Keratinocyte (primary cell): ENCODE data around the gene CIT. TPM values are rescaled to one million over a fixed set of nuclear protein-coding genes. Genes with fewer than 3 reads are reported as not detected.

ENCODE experiments used
- DNase-seq: peaks from one replicate; pipeline ENCODE4 v3.0.0-alpha.2; 2011; ENCODE audit warnings: low read depth, missing footprints, low spot score
- FAIRE-seq: peaks from 2 replicates; lab custom pipeline; 2011; peaks lifted over from hg19 to GRCh38; lab: Jason Lieb, UNC
- H2AFZ ChIP-seq: 2 replicates; pipeline ENCODE4 v1.6.0; 2012; ENCODE audit warnings: low read length, control low read depth, inconsistent platforms; ENCODE audit not compliant: control insufficient read depth
- H3K27ac ChIP-seq: 2 replicates; pipeline ENCODE4 v1.5.1; 2011; ENCODE audit warnings: low read length; ENCODE audit not compliant: control insufficient read depth, insufficient read depth
- H3K27me3 ChIP-seq: 3 replicates; pipeline ENCODE4 v1.6.0; 2011; ENCODE audit warnings: low read length; ENCODE audit not compliant: control insufficient read depth, insufficient read depth; ENCODE audit errors: extremely low read depth
- H3K36me3 ChIP-seq, 2 experiments: 2 replicates in 1 of 2; 3 replicates in 1 of 2; pipeline ENCODE4 v1.5.1; 2011; ENCODE audit warnings: low read length in 2 of 2, mild to moderate bottlenecking in 1 of 2; ENCODE audit not compliant: control insufficient read depth in 2 of 2, insufficient read depth in 2 of 2; ENCODE audit errors: extremely low read depth in 1 of 2
- H3K4me1 ChIP-seq: 3 replicates; pipeline ENCODE4 v1.5.1; 2011; ENCODE audit warnings: low read length; ENCODE audit not compliant: control insufficient read depth, insufficient read depth; ENCODE audit errors: extremely low read depth
- H3K4me2 ChIP-seq: 3 replicates; pipeline ENCODE4 v1.6.0; 2011; ENCODE audit warnings: low read depth, low read length; ENCODE audit not compliant: control insufficient read depth, insufficient read depth; ENCODE audit errors: extremely low read depth
- H3K4me3 ChIP-seq, 3 experiments: fragments of 200-600 bp in 1 of 3; sonication (generic) in 1 of 3; 2 replicates in 2 of 3; 3 replicates in 1 of 3; pipeline ENCODE4 v1.5.1; 2011 to 2016; ENCODE audit warnings: low read length in 3 of 3, mild to moderate bottlenecking in 3 of 3, control low read depth in 2 of 3, inconsistent platforms in 1 of 3, low read depth in 1 of 3, mixed read lengths in 1 of 3, mixed run types in 1 of 3, moderate library complexity in 1 of 3; ENCODE audit not compliant: control insufficient read depth in 2 of 3, insufficient read depth in 2 of 3; ENCODE audit errors: extremely low read depth in 1 of 3
- H3K79me2 ChIP-seq: 2 replicates; pipeline ENCODE4 v1.6.0; 2012; ENCODE audit warnings: low read length; ENCODE audit not compliant: control insufficient read depth, insufficient read depth
- H3K9ac ChIP-seq: 3 replicates; pipeline ENCODE4 v1.6.0; 2011; ENCODE audit warnings: low read length; ENCODE audit not compliant: control insufficient read depth, insufficient read depth; ENCODE audit errors: extremely low read depth
- H3K9me1 ChIP-seq: 3 replicates; pipeline ENCODE4 v1.6.0; 2011; ENCODE audit warnings: low read length; ENCODE audit not compliant: control insufficient read depth, insufficient read depth; ENCODE audit errors: extremely low read depth
- H3K9me3 ChIP-seq: 2 replicates; pipeline ENCODE4 v1.5.1; 2012; ENCODE audit warnings: low read depth, low read length; ENCODE audit not compliant: control insufficient read depth
- H4K20me1 ChIP-seq: 3 replicates; pipeline ENCODE4 v1.6.0; 2011; ENCODE audit warnings: low read length; ENCODE audit not compliant: control insufficient read depth, insufficient read depth; ENCODE audit errors: extremely low read depth
- CTCF ChIP-seq, 3 experiments: IDR thresholded peaks in 1 of 3; conservative IDR thresholded peaks in 1 of 3; optimal IDR thresholded peaks in 1 of 3; 2 replicates in 2 of 3; 3 replicates in 1 of 3; pipeline versions ENCODE3 to v1.5.1; 2011; ENCODE audit warnings: low read length in 3 of 3, mild to moderate bottlenecking in 3 of 3, moderate library complexity in 2 of 3, control low read depth in 1 of 3, inconsistent platforms in 1 of 3; ENCODE audit not compliant: insufficient read depth in 2 of 3; ENCODE audit errors: extremely low read depth in 1 of 3
- EZH2 ChIP-seq: IDR thresholded peaks from one replicate; pipeline ENCODE4 v1.6.1; 2012; ENCODE audit warnings: inconsistent platforms, mild to moderate bottlenecking, low read length, moderate library complexity
- dilution Hi-C: fragments of 300-500 bp; cut with MboI; formaldehyde crosslinking; loops from one replicate; pipeline ENCODE4 v1.7.0; 2020; ENCODE audit warnings: low sequenced_read_pairs; ENCODE audit not compliant: extremely low pct_ligation_motif_present
- polyA plus RNA-seq, 5 experiments: library from polyadenylated mRNA; depleted of rRNA in 3 of 5; stranded (reverse) in 3 of 5; stranded (forward) in 1 of 5; unstranded in 1 of 5; fragments of >200 nt; gene quantifications; 1 replicate in 1 of 5; 2 replicates in 3 of 5; 3 replicates in 1 of 5; pipeline versions ENCODE4 v1.2.1 to v1.2.3, GENCODE V29; 2011 to 2012; ENCODE audit warnings: missing spikeins in 2 of 5, low read depth in 1 of 5, low replicate concordance in 1 of 5

Gene CIT
- polyA plus RNA-seq, 1 donor (not counting 4 experiments of a cell fraction or from before 2014, with no cell fraction given) = 6.2 TPM

- H3K9me3 ChIP-seq = no peaks in the 10 kb centered on the region
- DNase-seq (no peak), FAIRE-seq (no peak)
- no peak overlapping the region for H3K9ac ChIP-seq
- H3K36me3 ChIP-seq = no peaks in the 10 kb centered on the region
- H3K4me1 ChIP-seq = no peaks in the 10 kb centered on the region
- H3K27me3 ChIP-seq = no peaks in the 10 kb centered on the region
- dilution Hi-C loops = no loop called here
- H3K4me3 ChIP-seq = no peak overlapping the region
- H3K27ac ChIP-seq = no peak overlapping the region
- no peaks in the 10 kb centered on the region for H3K79me2 ChIP-seq
- no peak overlapping the region for H3K4me2 ChIP-seq
- TF ChIP-seq EZH2 (no peak), CTCF (optimal IDR thresholded peaks at IDR 0.05 in 1 of 3, IDR thresholded peaks at IDR 0.05 in 1 of 3, conservative IDR thresholded peaks at IDR 0.05 in 1 of 3; ENCODE audit: extremely low read depth in 1 of 3, insufficient read depth in 2 of 3, low read length in 3 of 3) (no peak)
- no peaks in the 10 kb centered on the region for H3K9me1 ChIP-seq
- H4K20me1 ChIP-seq = no peaks in the 10 kb centered on the region
- H2AFZ ChIP-seq = no peak overlapping the region
Measured at GRCh38 chr12:119883237-119883636, 6.1 kb upstream of the CIT start.

- Histone ChIP-seq H3K27me3 (no peaks in the 10 kb centered on the region), H3K4me1 (peaks cover 9% of the 10 kb centered on the region), H2AFZ (peak overlapping the region; percentile 96), H3K9ac (peak overlapping the region; percentile 86), H3K4me3 (peak overlapping the region; percentile 84 to 95 (median 92)), H3K36me3 (no peaks in the 10 kb centered on the region), H4K20me1 (no peaks in the 10 kb centered on the region), H3K4me2 (peak overlapping the region; percentile 98), H3K9me3 (no peaks in the 10 kb centered on the region), H3K27ac (peak overlapping the region; percentile 43), H3K79me2 (peaks cover 11% of the 10 kb centered on the region), H3K9me1 (no peaks in the 10 kb centered on the region)
- FAIRE-seq = no peak
- TF ChIP-seq EZH2 (no peak), CTCF (optimal IDR thresholded peaks at IDR 0.05 in 1 of 3, IDR thresholded peaks at IDR 0.05 in 1 of 3, conservative IDR thresholded peaks at IDR 0.05 in 1 of 3; ENCODE audit: extremely low read depth in 1 of 3, insufficient read depth in 2 of 3, low read length in 3 of 3) (no peak)
- dilution Hi-C loops = no loop called here
- DNase-seq = no peak
Measured at GRCh38 chr12:119877639-119877948, 474 bp upstream of the CIT start.
